ENCODE data around the gene GRIK2.

GRIK2 gene

GRCh38 chr6:101776919-101777350 is 383.4 kb downstream of the GRIK2 start:
- in situ Hi-C loops (cut with MboI; ENCODE audit: low sequenced_read_pairs): no loop called here

GRCh38 chr6:101777646-101778045 is 384.1 kb downstream of the GRIK2 start:
- in situ Hi-C loops (cut with MboI; ENCODE audit: low sequenced_read_pairs): no loop called here

GRCh38 chr6:101779051-101779844 is 385.7 kb downstream of the GRIK2 start:
- in situ Hi-C loops (cut with MboI; ENCODE audit: low sequenced_read_pairs): no loop called here

GRCh38 chr6:101783287-101783686 is 389.8 kb downstream of the GRIK2 start:
- in situ Hi-C loops (cut with MboI; ENCODE audit: low sequenced_read_pairs): no loop called here

- in situ Hi-C loops (cut with MboI; ENCODE audit: low sequenced_read_pairs): no loop called here
These were observed 390.6 kb downstream of the GRIK2 start for GRCh38 chr6:101784094-101784493.

- in situ Hi-C loops (cut with MboI; ENCODE audit: low sequenced_read_pairs): no loop called here
These were observed 406.0 kb downstream of the GRIK2 start for GRCh38 chr6:101799531-101799930.

- in situ Hi-C loops (cut with MboI; ENCODE audit: low sequenced_read_pairs): no loop called here
These were observed 407.1 kb downstream of the GRIK2 start for GRCh38 chr6:101800598-101800997.

GRCh38 chr6:101803136-101803535 is 409.6 kb downstream of the GRIK2 start:
- in situ Hi-C loops (cut with MboI; ENCODE audit: low sequenced_read_pairs): no loop called here

GRCh38 chr6:101806241-101806640 is 412.7 kb downstream of the GRIK2 start:
- in situ Hi-C loops (cut with MboI; ENCODE audit: low sequenced_read_pairs): no loop called here

GRCh38 chr6:101811108-101811507 is 417.6 kb downstream of the GRIK2 start:
- in situ Hi-C loops (cut with MboI; ENCODE audit: low sequenced_read_pairs): no loop called here

GRCh38 chr6:101816716-101817115 is 423.2 kb downstream of the GRIK2 start:
- in situ Hi-C loops (cut with MboI; ENCODE audit: low sequenced_read_pairs): no loop called here

GRCh38 chr6:101818051-101818450 is 424.5 kb downstream of the GRIK2 start:
- in situ Hi-C loops (cut with MboI; ENCODE audit: low sequenced_read_pairs): no loop called here

GRCh38 chr6:101824551-101825345 is 431.2 kb downstream of the GRIK2 start:
- in situ Hi-C loops (cut with MboI; ENCODE audit: low sequenced_read_pairs): no loop called here

GRCh38 chr6:101826269-101826668 is 432.8 kb downstream of the GRIK2 start:
- in situ Hi-C loops (cut with MboI; ENCODE audit: low sequenced_read_pairs): no loop called here

GRCh38 chr6:101826678-101827077 is 433.2 kb downstream of the GRIK2 start:
- in situ Hi-C loops (cut with MboI; ENCODE audit: low sequenced_read_pairs): no loop called here

- in situ Hi-C loops (cut with MboI; ENCODE audit: low sequenced_read_pairs): no loop called here
These were observed 437.1 kb downstream of the GRIK2 start for GRCh38 chr6:101830501-101831031.

- in situ Hi-C loops (cut with MboI; ENCODE audit: low sequenced_read_pairs): no loop called here
These were observed 438.9 kb downstream of the GRIK2 start for GRCh38 chr6:101832371-101832770.

GRCh38 chr6:101840100-101840499 is 446.6 kb downstream of the GRIK2 start:
- in situ Hi-C loops (cut with MboI; ENCODE audit: low sequenced_read_pairs): no loop called here

- in situ Hi-C loops (cut with MboI; ENCODE audit: low sequenced_read_pairs): no loop called here
These were observed 451.7 kb downstream of the GRIK2 start for GRCh38 chr6:101845172-101845571.

GRCh38 chr6:101845621-101846020 is 452.1 kb downstream of the GRIK2 start:
- in situ Hi-C loops (cut with MboI; ENCODE audit: low sequenced_read_pairs): no loop called here

GRCh38 chr6:101847690-101848089 is 454.2 kb downstream of the GRIK2 start:
- in situ Hi-C loops (cut with MboI; ENCODE audit: low sequenced_read_pairs): no loop called here

GRCh38 chr6:101851911-101852310 is 458.4 kb downstream of the GRIK2 start:
- in situ Hi-C loops (cut with MboI; ENCODE audit: low sequenced_read_pairs): no loop called here
